HG02642 (cell line): Measurements from ENCODE around the gene METTL25B.

Experiments used
- ATAC-seq: cut with Tn5 transposase; IDR thresholded peaks from one replicate; pipeline ENCODE4 v1.9.1; 2021; ENCODE audit warnings: mild to moderate bottlenecking; ENCODE audit not compliant: unreplicated experiment, poor library complexity

METTL25B gene

DNA sequence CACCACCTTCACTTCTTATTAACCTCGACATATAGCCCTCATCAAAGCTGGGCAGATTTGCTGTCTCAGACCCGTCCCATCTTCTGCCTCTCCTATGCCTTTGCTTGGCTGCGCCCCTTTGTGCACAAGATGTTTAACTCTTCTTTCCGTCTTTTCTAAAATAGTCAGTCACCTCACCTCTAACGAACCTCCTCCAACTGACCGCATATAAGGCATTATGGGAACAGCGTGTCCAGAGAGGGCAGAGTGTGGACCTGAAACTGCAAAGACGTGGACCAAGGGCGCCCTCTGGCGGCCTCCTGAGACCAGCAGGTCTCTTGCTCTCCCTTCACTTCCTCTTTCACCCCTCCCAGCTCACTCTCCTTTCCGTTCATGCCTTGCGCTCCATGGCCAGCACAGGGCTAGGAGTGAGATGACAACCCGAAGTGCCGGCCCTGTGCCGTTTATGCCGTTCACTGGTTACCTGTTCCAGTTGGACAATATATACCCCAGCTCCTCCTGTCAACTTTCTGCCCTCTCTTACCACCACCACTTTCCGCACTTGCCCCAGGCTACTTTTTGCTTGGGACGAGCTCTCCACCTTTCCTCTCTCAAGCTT lies 2.5 kb upstream of the METTL25B start:
- ATAC-seq = no peak

GRCh38 chr1:156726549-156727226 lies 1.6 kb upstream of the METTL25B start:
- ATAC-seq = no peak

DNA sequence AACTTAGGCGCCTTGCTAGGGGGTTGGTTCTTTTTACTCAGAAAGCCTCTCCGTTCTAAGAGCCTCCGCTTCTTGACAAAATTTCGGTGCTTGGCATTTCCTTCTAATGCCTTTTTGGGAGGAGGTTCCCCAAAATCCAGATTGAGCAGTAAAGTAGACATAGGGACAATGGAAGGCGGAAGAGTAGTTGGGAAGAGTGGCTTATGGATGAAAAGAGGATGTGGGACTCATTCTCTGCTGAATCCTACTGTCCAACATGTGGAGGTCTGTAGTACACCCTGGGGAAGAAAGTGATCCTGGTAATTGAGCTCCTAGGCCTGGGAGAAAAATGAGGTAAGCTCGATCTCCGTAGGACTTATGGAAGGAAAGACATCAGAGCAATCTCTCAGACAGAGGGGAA lies 777 bp upstream of the METTL25B start:
- ATAC-seq = no peak

DNA sequence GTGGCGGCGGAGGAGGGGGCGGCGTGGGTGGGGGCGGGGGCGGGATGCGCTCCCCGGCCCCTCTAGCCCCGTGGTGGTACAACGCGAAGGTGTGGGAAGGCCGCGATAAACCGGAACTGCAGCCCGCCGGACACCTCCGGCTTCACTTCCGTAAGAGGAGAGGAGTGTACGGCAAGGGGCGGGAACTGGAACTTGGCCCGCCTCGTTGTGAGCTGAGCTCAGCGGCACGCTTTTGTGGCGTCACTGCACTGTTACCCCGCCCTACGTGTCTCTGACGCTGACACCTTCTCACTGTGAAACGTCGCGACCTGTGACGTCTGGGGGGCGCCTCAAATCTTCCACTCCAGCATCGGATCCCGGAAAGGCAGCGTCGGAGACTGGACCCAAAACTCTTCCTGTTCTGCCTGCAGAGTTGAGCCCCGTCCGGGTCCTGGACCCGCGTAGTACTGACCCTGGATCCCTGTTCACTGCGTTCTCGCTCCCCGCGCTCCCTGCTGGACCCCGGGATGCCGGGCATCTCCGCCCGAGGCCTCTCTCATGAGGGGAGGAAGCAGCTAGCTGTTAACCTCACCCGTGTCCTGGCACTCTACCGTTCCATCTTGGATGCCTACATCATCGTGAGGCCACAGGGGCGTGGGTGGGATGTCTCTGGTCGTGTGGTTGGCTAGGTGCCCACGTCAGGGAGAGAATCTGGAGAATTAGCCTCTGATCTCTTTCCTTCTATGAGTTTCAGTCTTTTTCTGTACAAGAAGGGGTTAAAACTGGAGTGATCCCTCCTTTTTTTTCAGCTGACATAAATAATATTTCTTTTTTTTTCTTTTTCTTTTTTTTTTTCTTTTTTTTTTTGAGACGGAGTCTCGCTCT lies 562 bp downstream of the METTL25B start, which contains the start of gene ISG20L2:
Gene ISG20L2, minus strand, starts transcription at position 168 of the 864 bp plus-strand sequence. CDS start 1,114 bp downstream, outside the sequence.
- ATAC-seq = peak; percentile 89

DNA sequence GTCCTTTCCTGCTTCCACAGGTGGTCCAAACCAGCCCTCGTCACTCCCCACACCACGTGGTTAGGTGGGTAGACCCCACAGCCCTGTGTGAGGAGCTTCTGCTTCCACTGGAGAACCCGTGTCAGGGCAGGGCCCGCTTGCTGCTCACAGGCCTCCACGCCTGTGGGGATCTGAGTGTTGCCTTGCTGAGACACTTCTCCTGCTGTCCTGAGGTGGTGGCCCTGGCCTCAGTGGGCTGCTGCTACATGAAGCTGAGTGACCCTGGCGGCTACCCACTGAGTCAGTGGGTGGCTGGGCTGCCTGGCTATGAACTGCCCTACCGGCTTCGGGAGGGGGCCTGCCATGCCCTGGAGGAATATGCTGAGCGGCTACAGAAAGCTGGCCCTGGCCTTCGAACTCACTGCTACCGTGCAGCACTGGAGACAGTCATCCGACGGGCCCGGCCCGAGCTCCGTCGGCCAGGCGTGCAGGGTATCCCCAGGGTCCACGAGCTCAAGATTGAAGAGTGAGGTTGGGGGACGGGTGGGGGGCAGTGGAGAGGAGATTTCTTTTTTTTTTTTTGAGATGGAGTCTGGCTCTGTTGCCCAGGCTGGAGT lies 5.8 kb downstream of the METTL25B start:
- no peak for ATAC-seq

DNA sequence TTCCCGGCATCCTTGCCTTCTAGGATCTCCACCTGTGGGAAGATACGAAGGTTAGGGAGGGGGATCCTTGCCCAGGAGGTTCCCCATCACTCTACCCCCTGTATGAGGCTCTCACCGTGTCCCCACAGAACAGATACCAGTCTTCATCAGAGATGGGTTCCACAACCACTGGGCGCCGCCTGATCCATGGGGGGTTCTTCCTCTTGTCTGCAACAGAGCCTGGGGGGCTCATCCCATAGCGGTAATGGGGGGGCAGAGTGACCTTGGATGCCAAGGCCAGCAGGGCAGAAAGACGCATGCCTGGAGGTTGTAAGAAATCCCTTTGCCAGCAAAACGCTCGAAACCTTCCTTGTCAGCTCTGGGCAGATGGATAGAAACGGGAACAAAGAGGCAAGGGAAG lies 10.1 kb downstream of the METTL25B start:
- ATAC-seq = no peak

GRCh38 chr1:156738916-156739315 lies 10.6 kb downstream of the METTL25B start:
- ATAC-seq = no peak

GRCh38 chr1:156740237-156740740 lies 12.0 kb downstream of the METTL25B start:
- no peak for ATAC-seq

DNA sequence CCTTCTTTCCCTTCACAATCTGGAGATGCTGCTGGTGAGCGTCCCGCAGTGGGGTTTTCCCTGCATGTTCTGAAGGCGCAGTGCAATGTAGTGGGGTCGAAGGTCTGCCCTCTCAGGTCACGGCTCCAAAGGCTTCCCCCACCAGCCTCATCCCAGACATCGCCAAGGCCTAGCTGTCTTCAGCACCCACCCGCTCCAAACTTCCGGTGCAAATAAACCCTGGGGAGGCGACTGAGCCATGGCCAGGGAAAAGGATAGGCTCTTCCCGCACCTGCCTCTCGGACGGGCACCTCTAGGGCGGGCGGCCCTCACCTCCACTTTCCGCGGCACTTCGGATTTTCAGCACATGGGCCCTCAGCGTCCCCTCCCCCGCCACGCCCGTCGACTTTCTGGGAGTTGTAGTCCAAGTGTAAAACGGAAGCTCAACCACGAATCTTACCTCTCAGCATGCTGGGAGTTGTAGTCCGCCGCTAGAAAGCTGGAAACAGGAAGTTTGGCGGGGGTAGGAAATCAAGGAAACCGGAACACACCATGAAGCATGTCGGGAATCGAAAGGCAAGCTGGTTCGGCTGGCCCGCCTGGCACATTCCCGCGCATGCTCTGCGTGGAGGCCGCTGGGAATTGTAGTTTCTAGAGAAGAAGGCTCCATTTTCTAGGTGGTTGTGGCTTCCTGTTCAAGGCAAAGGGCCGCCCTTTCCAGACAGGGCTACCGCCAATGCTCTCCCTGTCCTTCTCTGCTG lies 12.6 kb downstream of the METTL25B start, which contains the start of gene MRPL24:
Gene MRPL24, minus strand, starts transcription at position 348 of the 740 bp plus-strand sequence. CDS start 2,384 bp downstream, outside the sequence.
- peak; percentile 87 for ATAC-seq

GRCh38 chr1:156741481-156741983 lies 13.3 kb downstream of the METTL25B start:
- ATAC-seq = no peak

- no peak for ATAC-seq
Measured at GRCh38 chr1:156742017-156742416, 13.7 kb downstream of the METTL25B start.

DNA sequence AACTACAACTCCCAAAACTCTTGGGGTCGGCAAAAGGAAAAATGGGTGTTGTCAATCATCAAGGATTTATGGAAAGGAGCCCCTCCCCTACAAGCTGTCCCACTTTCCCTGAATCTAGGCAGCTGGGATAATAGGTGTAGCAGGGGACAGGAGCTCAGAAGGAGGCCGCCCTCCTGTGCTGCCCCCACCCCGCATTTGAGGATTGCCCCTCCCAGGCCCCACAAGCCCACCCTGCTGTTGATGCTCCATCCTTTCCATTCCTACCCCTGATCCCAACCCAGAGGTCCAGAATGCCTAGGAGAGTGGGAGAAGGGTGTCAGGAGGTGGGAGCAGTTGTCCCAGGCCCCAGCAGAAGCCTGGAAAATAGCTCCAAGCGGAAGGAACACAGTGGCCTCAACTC lies 14.5 kb downstream of the METTL25B start:
- no peak for ATAC-seq

- ATAC-seq = no peak
Measured at GRCh38 chr1:156743367-156744302, 15.4 kb downstream of the METTL25B start.

DNA sequence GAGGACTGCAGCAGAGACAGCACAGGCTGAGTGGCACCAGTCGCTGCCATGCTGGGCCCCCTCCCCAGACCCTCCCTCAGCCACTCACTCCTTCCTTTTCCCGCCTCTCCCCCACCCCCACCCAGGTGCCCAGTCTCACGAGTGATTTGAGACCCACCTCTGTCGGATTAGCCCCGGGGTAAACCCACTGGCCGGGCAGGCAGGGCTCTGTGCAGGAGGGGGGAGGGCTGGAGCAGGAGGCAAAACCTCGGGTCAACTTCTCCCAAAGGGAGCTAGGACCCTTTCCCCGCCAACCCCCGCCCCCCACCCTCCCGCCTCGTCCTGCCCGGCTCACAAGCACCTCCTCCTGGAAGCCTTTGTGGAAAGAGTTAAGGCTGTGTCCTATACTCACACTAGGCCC lies 16.1 kb downstream of the METTL25B start:
- ATAC-seq = no peak

DNA sequence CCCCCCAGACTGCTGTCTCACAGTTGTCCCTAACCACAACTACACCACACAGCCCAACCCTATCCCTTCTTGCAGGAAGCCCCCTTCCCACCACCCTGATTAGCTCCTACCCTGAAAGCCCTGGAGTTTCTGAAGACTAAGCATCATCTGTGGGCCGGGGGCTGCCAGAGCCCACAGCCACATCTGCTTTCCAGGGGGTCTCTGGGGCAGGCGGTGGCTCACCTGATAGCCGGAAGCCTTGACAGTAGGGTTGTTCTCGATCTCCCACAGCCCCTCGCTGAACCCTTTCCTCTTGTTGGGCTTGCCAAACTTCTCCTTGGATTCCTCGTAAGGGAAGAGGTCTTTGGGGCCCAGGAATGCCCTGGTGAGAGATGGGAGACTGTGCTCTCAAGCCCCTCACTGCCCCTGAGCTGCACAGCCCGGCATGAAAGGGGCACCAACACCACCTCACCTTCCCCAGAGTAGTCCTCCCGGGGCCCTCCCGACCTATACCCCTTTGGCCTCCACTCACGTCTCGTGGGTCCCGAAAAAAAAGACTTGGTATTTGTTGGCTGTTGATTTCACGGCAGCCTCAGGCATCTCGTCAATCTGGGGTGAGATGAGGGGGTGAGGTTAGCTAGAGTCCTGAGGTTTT lies 16.6 kb downstream of the METTL25B start:
- no peak for ATAC-seq

DNA sequence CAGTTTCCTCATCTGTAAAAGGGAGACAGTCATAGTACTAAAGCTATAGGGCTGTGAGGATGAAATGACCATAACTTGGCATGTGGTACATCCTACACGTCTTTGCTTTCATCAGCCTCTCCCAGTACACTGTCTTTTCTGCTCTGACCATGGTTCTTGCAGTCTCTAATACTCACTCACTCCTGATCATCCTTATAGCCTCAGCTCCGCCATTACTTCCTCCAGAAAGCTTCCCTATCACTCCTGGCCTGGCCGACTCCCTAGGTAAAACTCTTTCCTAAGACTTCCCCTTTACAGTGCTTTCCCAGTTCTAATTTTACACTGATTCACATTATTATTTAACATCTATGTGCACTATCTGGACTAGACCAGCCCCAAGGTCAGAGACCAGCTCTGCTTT lies 17.6 kb downstream of the METTL25B start:
- no peak for ATAC-seq

DNA sequence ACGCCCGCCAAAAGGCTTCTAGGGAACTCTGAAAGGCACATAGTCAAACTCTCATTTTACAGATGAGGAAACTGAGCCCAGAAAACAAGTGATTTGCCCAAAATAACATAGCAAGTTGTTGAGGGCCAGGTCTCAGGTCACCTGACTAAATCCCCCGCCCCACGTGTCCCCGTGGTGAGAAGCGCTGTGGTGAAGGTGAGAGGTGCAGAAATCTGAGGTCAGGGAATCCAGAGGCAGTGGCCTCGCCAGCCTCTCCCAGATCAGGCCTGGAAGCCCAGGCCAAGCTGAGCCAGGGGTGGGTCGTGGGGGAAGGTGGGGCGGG lies 18.1 kb downstream of the METTL25B start:
- ATAC-seq = no peak
